GM18858 (cell line): ENCODE data around the gene KRT7.

Source experiments
- ATAC-seq: cut with Tn5 transposase; IDR thresholded peaks from one replicate; pipeline ENCODE4 v1.9.1; 2021; ENCODE audit not compliant: unreplicated experiment

The KRT7 gene

DNA sequence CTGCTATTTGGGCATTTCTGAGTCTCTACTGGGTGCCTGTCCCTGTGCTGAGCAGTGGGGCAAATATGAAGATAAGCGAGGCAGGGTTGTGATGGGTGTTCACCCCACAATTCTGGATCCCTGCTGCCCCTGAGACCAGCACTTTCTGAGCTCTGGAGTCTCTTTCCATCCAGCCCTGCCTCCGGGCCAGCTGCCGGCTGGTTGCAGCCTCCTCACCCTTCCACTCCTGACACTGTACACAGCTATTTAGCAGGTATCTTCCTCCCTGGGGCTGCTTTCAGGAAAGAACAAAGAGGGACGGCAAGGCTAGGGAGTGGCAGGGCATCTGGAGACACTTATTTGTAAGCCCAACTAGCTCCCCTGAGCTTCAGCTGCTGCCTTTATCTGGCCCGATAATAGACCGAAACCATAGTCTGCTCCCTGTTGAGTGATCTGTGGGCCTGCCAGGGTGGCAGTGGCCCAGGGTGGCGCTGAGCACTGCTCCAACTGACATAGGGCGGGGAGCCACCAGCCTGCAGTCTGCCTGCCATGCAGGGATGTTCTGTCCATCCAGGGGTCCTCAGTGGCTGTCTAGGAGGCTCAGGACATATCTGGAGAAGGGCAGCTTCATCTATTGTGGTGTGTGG, 33.6 kb upstream of the KRT7 start:
- ATAC-seq = no peak

DNA sequence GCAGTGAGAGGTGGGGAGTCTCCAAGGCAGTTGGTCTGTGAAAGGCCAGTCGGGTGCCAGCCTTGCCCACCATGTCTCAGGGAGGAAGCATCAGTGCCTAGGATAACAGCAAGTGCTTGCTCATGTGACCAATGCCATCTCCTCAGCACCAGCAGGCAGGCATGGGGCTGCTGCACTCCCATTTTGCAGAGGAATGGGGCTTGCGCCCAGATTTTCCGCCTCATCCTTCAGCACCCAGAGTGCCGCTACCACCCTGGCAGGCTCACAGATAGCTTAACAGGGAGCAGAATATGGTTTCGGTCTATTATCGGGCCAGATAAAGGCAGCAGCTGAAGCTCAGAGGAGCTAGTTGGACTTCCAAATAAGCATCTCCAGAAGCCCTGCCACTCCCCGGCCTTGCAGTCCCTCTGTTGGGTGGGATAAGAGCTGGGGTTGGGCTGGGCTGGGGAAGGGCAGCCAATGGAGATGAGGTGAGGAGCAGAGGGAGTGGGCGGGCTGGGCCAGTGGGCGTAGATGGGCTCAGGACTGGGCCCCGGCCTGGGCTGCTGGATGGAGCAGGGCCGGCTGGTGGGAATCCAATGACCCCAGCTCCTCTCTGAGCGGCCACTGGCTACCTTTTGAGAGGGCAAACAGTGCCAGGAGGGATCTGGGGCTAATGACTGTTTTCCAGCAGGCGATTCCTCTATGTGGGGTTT, 32.8 kb upstream of the KRT7 start:
- no peak for ATAC-seq

DNA sequence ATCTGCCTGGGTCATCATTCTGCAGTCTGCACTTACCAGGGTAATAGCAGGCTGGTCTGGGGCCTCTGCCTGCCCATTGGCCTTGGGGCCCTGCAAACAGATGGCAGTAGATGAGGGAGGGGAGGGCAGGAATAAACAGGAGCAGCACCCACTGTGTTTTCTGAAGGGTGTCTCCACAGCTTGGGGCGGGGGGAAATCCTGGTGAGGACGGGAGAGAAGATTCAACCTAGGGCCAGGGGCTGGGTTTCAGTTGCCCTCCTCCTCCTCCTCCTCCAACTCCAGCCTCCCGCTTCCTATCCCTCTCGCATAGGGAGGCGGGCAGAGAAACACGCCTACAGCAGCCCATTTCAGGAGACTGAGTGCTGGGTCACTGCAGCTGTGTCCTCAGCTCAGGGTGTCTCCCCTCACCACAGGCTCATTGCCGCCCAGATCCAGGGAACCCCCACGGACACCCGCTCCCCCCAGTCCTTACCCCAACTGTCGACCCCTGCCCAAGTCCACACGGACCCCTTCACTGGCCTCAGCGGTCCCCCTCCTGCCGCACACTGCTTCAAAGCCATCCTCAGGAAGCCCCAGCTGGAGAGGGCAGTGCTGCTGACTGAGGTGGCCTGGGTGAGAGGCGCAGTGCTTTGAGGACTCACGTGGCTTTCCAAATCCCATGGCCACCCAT, 32.1 kb upstream of the KRT7 start:
- no peak for ATAC-seq

DNA sequence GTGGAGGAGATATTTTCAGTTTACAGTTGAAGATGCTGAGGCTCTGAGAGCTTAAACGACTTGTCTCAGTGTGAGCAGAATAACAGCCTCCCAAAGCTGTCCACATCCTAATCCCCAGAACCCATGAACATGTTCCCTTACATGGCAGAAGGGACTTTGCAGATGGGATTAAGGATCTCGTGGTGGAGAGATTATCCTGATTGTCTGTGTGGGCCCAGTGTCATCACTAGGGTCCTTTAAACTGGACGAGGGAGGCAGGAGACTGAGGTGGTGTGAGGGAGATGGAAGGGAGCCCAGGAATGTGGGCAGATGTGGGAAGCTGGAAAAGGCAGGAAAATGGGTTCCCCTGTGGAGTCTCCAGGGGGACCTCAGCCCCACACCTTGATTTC, 31.6 kb upstream of the KRT7 start:
- no peak for ATAC-seq

DNA sequence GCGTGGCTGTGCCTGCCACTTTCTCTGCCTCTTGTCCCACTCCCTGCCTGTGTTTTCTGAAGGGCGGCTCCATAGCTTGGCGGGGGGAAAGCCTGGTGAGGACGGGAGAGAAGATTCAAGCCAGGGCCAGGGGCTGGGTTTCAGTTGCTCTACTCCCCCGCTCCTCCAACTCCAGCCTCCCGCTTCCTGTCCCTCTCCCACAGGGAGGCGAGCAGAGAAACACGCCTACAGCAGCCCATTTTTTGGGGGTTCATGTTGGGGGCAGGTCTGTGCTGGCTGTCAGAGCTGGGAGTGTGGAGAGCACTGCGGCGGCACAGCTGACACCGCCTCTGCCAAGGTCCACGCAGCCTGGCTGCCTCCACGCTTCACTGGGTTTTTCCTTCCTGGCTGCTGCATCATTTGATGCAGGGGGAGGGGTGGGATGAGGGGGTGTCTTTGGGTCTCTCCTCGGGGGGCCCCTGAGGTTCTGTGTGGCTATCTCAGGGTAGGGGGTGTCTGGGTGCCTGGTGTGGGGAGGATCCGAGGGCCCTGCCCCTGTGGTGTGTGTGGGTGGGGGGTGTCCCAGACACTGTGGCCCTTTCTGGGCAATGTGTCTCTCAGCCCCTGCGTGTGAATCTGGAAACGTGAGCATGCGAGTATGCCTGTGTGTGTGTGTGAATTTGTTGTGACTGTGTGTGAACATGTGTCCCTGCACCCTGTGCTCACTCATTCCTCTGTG, 30.5 kb upstream of the KRT7 start:
- no peak for ATAC-seq

DNA sequence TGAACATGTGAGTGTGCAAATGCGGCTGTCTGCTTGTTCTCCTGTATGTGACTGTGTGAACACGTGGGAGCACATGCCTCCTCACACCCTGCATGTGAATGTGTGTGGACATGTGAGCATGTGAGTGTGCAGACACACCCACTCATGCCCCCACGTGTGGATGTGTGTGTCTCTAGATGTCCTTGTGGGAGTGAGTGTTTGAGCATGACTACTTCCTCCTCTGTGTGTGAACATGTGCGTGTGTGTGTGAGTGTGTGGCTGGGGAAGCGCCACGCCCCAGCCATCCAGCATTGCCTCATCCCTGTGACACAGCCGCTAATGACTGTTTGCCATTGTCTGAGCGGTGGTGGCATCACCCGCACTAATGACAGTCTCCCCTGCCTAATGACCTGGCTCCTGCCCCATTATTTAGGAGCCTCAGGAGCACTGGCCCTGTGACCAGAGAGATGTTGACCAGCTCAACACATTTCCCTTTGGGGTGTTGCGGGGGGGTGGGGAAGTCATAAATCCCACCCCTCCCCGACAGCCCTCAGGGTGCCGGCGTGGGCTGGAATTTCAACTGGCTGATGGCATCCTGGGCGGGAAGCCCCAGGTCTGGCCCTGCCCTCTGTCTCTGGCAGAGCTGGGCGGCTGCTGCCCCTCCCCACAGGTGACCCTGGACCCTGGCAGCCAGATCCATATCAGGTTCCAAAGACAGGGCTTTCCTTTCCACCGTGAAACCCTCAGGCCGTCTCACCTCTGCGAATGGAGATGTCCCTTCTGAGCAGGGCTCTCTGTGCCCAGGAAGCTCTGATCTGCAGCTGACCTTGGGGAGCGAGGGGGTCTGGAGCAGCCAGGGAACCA, 29.7 kb upstream of the KRT7 start:
- no peak for ATAC-seq

DNA sequence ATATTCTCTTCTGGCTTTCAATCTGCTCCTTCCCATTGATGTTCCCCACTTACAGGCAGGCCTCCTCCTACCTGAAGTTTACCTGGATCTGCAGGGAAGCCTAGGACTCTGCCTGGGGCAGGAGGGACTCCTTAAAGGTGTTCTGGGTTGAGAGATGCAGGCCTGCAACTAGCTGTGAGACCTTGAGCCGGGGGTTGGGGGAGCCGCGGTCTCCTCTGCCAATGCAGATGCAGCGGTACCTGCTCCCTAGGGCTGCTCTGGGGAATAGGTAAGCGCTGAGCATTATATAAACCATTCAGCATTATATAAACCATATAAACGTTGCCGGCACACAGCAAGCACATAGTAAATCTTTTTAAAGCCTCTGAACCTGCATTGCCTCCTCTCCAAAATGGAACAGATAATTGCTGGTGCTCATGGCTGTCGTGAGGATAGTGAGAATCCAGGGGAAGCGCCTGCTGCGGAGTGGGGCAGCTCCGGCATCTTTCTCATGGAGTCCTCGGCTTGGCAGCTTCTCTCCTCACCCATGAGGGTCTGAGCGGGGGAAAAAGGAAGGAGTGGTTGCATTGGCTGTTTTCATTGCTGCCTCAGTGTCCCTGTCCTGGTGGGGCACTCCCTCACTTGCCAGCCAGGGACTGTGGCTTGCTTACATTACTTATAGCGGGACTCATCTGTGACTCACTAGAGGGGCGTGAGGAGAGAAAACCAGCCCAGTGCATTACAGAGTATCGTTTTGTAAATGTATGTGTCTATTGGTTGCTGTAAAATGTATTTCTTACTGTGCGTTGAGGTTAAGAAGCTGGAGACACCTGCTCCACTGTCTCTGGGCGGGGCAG, 28.7 kb upstream of the KRT7 start:
- no peak for ATAC-seq

DNA sequence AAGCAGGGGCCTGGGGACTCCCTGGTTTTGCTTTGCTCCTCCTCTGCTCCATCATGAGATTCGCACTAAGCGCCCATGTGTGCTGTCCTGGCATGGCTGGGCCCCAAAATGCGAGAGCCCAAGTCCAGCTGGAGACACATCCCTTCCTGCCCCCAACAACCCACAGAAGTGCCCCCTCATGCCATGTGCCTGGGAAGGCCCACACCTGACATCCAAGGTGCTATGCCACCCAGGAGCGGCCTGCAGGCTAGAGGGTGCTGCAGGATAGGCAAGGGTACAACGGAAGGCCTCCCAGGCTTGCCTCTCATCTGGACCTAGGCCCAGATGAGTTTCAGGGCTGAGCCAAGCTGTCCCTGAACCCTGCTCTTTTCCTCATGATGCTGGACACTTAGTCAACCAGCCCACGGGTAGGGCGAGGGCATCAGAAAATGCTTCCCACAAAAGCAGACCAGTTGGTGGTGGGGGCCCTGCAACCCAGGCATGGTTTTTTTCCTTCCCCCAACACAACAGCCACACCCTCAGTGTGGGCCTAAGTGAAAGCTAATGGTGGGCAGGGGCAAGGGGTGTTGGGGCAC, 28.0 kb upstream of the KRT7 start:
- no peak for ATAC-seq

DNA sequence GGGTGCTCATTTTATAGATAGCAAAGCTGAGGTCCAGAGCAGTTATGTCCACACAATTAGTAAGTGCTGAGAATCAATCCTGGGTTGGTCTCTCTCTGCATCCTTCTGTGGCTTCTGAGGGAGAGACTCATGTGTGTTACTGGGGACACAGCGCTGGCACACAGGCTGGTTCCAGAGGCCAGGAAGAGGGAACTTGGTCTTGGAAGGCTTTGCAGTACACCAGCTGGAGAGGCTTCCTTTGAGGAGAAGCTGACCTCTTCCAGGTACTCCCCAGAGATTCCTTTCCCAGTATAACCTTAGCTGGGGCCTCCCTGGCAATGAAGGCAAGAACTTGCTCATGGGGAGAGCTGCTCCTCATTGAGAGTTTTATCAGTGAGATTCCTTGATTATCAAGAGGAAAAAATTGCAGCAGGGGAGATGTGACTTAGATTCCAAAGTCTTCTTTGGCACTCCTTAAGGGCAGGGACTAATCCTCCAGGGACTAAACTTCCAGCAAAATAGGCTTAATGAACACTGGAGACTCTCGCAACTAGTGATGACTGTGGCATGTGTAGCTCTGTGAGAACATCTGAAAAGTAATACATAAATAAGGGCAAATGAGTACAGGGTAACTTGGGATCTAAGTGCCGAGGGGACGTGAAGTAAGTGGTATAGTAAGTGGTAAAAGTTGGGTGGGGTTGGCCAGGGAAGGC, 27.3 kb upstream of the KRT7 start:
- ATAC-seq = no peak

DNA sequence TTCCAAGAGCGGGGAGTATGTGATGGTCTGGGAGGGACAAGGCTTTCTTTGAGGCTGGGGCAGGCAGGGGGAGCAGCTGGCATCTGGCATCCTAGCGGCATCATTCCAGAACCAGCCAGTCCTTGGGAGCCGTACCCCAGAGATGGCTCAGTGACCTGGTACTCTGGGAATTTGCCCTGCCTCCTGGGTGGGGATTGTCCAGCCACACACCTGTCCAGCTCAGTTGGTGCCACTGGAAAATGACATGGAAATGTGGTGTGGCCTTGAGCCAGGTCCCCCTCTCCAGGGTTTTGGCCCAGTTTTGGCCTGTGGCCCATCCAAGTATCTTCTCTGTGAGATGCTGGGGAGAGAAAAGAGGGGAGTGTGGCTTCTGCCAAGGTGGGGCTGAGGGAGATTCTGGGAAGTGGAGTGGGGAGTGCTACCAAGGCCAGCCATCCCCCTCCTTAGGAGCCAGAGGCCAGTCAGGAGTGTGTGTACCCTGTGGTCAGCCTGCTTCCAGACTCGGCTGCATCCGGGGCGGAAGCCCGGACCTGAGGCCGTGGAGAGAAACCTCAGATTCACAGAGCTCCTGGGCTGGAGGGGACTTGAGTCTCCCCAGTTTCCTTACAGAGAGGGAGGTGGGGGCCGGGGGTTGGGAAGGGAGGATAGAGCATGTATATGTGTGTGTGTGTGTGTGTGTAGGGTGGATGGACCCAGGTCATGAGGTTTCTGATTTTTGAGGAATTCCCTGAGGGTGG, 26.6 kb upstream of the KRT7 start:
- ATAC-seq = no peak

DNA sequence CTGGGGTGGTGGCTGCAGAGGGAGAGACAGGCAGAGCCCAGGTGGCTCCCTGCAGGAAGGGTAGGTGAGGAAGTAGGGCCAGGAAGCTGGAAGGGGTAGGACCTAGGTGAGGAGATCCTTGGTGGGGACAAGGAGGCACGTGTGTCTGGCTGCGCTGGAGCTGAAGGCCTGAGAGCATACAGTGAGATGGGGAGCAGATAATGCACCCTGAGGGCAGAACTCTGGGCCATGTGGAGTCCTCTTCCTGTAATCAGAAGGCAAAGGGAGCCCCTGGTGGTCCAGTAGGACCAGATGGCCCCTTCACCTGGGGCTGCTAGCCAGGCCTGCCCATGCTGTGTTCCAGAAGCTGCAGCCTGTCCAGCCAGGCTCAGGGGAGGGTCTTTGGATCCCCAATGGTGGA, 25.9 kb upstream of the KRT7 start:
- no peak for ATAC-seq

DNA sequence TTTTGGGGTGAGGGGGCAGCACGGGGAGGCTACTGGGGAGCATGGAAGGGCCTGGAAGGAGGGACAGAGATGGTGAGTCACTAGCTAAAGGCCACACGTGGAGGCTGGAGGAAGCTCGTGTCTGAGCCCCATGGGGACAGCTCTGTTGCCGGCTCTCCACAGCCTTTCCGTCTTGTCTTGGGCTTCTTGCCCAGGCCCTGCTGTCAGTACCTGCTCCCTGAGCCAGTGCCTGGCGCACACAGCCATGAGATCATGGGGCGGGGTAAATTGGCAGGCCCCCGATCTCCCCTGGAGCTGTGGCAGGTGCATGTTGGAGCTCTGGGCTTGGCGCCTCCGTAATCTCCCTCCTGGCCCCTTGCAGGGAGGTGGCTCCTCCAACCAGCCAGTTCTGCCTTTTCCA, 25.1 kb upstream of the KRT7 start:
- ATAC-seq = no peak

DNA sequence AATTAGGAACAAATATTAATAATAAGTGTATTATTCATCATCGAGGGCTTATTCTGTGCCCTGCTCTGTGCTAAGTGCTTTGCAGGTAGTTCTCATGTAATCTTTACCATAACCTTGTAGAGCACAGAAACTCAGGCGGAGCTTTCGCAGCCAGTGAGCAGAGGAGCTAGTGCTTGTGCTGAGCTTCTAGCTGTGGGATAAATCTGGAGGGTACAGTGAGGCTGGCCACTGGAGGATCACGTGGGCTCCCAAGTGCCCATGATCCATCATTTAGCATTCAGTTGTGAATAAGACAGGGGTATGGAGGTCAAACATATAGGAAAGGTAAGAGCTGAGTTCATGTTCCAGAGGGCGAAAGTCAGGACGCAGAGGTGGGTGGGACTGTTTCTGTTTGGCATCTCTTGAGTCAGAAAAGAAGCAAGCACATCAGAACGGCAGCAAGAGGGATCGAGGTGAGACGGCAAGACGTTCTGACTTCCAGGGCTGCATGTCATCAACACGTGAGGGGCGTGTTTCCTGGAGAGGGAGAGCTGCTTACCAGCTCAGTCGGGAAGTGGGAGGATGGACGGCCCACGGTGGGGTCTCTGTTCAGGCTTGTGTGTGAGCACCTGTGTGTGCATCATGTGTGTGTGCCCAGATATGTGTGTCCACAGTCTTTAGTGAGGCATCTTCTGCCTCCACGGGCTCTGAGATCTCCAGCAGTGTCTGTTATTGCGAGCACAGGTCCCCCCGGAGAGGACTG, 24.4 kb upstream of the KRT7 start:
- no peak for ATAC-seq

DNA sequence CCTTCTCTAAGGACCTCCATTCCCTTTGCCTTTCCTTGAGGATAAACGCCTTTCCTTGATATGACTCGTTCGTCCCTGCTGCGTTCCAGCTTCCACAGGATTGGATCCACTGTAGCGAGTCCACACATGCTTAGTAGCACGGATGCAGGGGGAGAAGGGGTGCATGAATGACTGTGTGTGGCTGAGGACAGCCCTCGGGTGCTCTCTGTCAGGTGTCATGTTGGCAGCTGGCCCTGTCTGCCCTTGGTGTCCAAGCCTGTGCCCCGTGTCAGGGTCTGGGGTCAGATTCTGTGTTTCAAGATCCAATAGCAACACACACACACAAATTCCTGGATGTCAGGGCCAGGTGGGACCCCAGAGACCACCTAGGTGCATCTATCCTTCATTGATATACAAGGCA, 23.7 kb upstream of the KRT7 start:
- ATAC-seq = no peak

DNA sequence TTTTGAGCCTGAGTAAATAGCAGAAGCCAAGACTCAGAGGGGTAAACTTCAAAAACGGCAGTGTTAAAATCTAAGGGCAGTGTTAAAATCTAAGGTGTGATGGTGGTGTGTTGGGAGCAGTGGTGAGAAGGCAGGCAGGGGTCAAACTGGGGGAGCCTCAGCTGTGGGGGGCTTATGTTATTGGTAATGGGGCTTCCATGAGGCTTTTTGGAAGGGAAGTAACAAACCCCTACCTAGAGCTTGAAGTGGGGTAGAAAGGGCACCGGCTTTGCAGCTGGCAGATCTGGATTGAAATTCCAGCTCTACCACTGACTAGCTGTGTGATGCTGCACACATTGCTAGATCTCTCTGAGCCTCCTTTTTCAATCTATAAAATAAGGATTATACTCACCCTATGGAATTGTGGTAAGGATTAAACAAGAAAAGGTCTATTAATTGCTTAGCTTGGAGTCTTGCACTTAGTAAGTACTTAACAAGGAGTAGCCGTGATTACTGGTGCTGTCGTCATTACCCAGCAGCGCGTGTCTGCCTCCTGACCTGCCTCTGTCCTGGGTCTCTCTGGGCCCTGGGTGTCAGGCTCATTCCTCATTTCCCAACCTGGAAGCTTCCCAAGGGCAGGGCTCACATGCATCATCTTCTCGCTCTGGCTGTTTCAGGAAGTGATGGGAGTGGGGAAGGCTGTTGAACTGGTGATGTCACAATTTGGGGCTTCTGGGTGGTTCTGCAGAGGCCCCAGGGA, 22.7 kb upstream of the KRT7 start:
- no peak for ATAC-seq

DNA sequence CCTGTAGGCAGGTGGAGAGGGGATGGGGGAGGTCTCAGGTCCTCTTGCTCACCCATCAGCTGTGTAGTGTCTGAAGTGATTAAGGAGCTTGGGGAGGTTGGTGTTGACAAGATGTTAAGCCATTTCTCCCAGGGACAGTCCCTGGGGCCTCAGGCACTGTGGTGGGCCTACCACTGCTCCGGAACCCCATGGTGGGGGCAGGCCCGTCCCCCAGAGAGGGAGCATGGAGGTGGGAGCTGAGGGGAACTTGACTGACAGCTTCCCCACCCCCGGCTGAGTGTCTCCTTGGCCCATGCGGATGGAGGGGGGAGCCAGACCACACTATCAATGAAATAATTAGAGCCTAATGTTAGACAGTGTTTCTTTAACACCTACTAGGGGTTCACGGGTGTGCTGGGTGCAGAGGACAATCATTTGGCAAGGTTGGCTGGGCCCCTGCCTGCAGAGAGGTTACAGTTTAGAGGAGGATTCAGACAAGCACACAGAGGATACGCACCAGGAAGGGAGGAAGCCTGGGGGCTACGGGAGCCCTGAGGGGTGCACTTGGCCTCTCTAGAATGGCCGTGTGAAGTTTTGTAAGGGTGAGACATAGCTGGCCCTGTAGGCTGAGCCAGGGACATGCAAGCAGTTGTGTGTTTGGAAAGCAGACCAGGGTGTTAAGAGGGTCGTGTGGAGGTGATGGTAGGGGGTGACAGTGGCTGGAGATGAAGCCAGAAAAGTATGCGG, 22.0 kb upstream of the KRT7 start:
- ATAC-seq = no peak
